ENCODE measurements around the gene OGFOD1. TPM values are rescaled to one million over a fixed set of nuclear protein-coding genes. Genes with fewer than 3 reads are reported as not detected.

The OGFOD1 gene
- total and polyA plus RNA-seq, 9 of the 15 experiments (the other 6 are each of a cell fraction or from before 2014, with no cell fraction given): 60.4 to 134 (median 85.8) TPM

GRCh38 chr16:56460101-56460500 is 8.7 kb downstream of the OGFOD1 start (continued):
- no peak for TF ChIP-seq CHD7 (IDR thresholded peaks at IDR 0.05; ENCODE audit: low read depth, low read length)
- no peak for TF ChIP-seq EWSR1 (IDR thresholded peaks at IDR 0.05; ENCODE audit: borderline replicate concordance, low read depth, partially characterized antibody)
- TF ChIP-seq CAMTA2 (CRISPR knock-in tag; conservative IDR thresholded peaks at IDR 0.05): no peak
- no peak for TF ChIP-seq ZNF561 (CRISPR knock-in tag; conservative IDR thresholded peaks at IDR 0.05)
- no peak for TF ChIP-seq BRD9 (IDR thresholded peaks at IDR 0.05; ENCODE audit: low read depth, partially characterized antibody)
- no peak for TF ChIP-seq ZNF384 (IDR thresholded peaks at IDR 0.05; ENCODE audit: low read depth, low read length)
- TF ChIP-seq, protein P1, sequence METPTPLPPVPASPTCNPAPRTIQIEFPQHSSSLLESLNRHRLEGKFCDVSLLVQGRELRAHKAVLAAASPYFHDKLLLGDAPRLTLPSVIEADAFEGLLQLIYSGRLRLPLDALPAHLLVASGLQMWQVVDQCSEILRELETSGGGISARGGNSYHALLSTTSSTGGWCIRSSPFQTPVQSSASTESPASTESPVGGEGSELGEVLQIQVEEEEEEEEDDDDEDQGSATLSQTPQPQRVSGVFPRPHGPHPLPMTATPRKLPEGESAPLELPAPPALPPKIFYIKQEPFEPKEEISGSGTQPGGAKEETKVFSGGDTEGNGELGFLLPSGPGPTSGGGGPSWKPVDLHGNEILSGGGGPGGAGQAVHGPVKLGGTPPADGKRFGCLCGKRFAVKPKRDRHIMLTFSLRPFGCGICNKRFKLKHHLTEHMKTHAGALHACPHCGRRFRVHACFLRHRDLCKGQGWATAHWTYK (CRISPR knock-in tag; IDR thresholded peaks at IDR 0.05): no peak
- TF ChIP-seq, protein P2, sequence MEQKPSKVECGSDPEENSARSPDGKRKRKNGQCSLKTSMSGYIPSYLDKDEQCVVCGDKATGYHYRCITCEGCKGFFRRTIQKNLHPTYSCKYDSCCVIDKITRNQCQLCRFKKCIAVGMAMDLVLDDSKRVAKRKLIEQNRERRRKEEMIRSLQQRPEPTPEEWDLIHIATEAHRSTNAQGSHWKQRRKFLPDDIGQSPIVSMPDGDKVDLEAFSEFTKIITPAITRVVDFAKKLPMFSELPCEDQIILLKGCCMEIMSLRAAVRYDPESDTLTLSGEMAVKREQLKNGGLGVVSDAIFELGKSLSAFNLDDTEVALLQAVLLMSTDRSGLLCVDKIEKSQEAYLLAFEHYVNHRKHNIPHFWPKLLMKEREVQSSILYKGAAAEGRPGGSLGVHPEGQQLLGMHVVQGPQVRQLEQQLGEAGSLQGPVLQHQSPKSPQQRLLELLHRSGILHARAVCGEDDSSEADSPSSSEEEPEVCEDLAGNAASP (IDR thresholded peaks at IDR 0.05): no peak
- TF ChIP-seq PHB2 (IDR thresholded peaks at IDR 0.05; ENCODE audit: low read depth): no peak
